Measurements from ENCODE around the gene PDE4A. TPM values are rescaled to one million over a fixed set of nuclear protein-coding genes. Genes with fewer than 3 reads are reported as not detected.

Gene PDE4A
- total and polyA plus RNA-seq, 4 donors: 0.90 to 2.3 (median 1.3) TPM

DNA sequence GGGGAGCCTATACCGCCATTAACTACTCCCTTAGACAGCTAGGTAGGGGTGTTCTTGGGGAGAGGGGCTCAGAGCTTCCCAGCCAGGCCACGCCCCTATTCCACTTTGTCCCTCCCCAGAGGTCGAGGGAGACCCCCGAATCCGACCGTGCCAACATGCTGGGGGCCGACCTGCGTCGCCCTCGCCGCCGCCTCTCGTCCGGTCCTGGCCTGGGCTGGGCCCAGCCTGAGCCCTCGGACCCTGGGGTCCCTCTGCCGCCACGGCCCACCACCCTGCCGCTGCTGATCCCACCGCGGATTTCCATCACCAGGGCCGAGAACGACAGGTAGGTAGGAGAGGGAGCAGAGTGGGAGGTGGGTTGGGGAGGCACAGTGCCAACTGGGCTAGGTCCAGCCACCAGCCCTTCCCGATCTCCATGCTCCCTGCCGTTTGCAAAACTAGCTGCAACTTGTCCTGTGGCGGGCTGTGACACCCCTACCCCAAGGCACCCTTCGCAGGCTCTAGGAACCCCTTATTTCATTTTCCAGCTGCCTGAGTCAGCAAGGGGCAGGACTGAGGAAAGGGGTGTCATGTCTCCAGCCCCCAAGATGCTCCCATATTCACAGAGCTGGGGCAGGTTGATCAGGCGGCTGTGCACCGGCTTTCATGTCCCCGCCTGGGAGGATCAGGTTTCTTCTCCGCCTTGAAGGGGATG is 2.6 kb upstream of the PDE4A start:
- Histone ChIP-seq H3K27me3 (ENCODE audit: control insufficient read depth in 4 of 4, insufficient read depth in 4 of 4, low read length in 3 of 4) (peaks cover 5 to 11% (median 7%) of the 10 kb centered on the region in 4 donors), H3K9ac (ENCODE audit: low read depth in 1 of 2, low read length in 2 of 2) (no peak overlapping the region)
- 13% methylated on average over 30 of the region's 30 CpGs for WGBS

DNA sequence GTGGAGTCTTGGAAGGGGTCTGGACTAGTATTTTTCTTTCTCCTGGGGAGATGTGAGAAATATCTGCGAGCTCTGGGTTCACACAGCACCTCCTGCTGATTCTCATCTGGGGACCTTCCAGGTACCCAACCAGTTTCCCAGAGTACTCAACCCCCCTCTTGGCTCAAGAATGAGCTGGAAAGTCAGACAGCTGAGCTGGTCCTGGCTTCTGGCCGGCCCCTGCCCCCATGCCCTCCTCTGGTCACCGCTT is 2.2 kb upstream of the PDE4A start:
- DNase-seq (ENCODE audit: low spot score): no peak
- peaks cover 5 to 25% (median 12%) of the 10 kb centered on the region in 4 donors for H3K4me1 ChIP-seq (ENCODE audit: control insufficient read depth in 4 of 4, insufficient read depth in 4 of 4, low read length in 3 of 4)
- H3K4me3 ChIP-seq (ENCODE audit: low read depth in 1 of 3, low read length in 3 of 3): no peak overlapping the region
- no peaks in the 10 kb centered on the region for H3K36me3 ChIP-seq (ENCODE audit: control insufficient read depth in 4 of 4, insufficient read depth in 3 of 4, low read depth in 1 of 4, low read length in 3 of 4)
- no peak overlapping the region for H3K9ac ChIP-seq (ENCODE audit: low read depth in 1 of 2, low read length in 2 of 2)
- TF ChIP-seq RXRA (IDR thresholded peaks at IDR 0.05): no peak
- WGBS: 7% methylated on average over 3 of the region's 3 CpGs
- H3K9me3 ChIP-seq (ENCODE audit: control insufficient read depth in 4 of 4, low read length in 3 of 4): no peaks in the 10 kb centered on the region
- no peak overlapping the region for H3K27ac ChIP-seq (ENCODE audit: low read depth in 1 of 2, low read length in 2 of 2)
- peaks cover 5 to 11% (median 7%) of the 10 kb centered on the region in 4 donors for H3K27me3 ChIP-seq (ENCODE audit: control insufficient read depth in 4 of 4, insufficient read depth in 4 of 4, low read length in 3 of 4)

More for the DNA sequence above, 2.6 kb upstream of the PDE4A start:
- H3K9me3 ChIP-seq (ENCODE audit: control insufficient read depth in 4 of 4, low read length in 3 of 4): no peaks in the 10 kb centered on the region
- DNase-seq (ENCODE audit: low spot score): no peak
- no peak overlapping the region for H3K4me3 ChIP-seq (ENCODE audit: low read depth in 1 of 3, low read length in 3 of 3)
- H3K4me1 ChIP-seq (ENCODE audit: control insufficient read depth in 4 of 4, insufficient read depth in 4 of 4, low read length in 3 of 4): peaks cover 5 to 25% (median 13%) of the 10 kb centered on the region in 4 donors
- TF ChIP-seq, protein P1, sequence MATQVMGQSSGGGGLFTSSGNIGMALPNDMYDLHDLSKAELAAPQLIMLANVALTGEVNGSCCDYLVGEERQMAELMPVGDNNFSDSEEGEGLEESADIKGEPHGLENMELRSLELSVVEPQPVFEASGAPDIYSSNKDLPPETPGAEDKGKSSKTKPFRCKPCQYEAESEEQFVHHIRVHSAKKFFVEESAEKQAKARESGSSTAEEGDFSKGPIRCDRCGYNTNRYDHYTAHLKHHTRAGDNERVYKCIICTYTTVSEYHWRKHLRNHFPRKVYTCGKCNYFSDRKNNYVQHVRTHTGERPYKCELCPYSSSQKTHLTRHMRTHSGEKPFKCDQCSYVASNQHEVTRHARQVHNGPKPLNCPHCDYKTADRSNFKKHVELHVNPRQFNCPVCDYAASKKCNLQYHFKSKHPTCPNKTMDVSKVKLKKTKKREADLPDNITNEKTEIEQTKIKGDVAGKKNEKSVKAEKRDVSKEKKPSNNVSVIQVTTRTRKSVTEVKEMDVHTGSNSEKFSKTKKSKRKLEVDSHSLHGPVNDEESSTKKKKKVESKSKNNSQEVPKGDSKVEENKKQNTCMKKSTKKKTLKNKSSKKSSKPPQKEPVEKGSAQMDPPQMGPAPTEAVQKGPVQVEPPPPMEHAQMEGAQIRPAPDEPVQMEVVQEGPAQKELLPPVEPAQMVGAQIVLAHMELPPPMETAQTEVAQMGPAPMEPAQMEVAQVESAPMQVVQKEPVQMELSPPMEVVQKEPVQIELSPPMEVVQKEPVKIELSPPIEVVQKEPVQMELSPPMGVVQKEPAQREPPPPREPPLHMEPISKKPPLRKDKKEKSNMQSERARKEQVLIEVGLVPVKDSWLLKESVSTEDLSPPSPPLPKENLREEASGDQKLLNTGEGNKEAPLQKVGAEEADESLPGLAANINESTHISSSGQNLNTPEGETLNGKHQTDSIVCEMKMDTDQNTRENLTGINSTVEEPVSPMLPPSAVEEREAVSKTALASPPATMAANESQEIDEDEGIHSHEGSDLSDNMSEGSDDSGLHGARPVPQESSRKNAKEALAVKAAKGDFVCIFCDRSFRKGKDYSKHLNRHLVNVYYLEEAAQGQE (IDR thresholded peaks at IDR 0.05): no peak
- no peak for TF ChIP-seq JUND (IDR thresholded peaks at IDR 0.05)
- TF ChIP-seq FOXA2 (IDR thresholded peaks at IDR 0.05): no peak
- no peak for TF ChIP-seq RXRA (IDR thresholded peaks at IDR 0.05)
- no peaks in the 10 kb centered on the region for H3K36me3 ChIP-seq (ENCODE audit: control insufficient read depth in 4 of 4, insufficient read depth in 3 of 4, low read depth in 1 of 4, low read length in 3 of 4)
- H3K27ac ChIP-seq (ENCODE audit: low read depth in 1 of 2, low read length in 2 of 2): no peak overlapping the region

- peaks cover 5 to 11% (median 7%) of the 10 kb centered on the region in 4 donors for H3K27me3 ChIP-seq (ENCODE audit: control insufficient read depth in 4 of 4, insufficient read depth in 4 of 4, low read length in 3 of 4)
- no peaks in the 10 kb centered on the region for H3K9me3 ChIP-seq (ENCODE audit: control insufficient read depth in 4 of 4, low read length in 3 of 4)
- 3% methylated on average over 32 of the region's 32 CpGs for WGBS
- no peak for DNase-seq (ENCODE audit: low spot score)
- peaks cover 5 to 25% (median 12%) of the 10 kb centered on the region in 4 donors for H3K4me1 ChIP-seq (ENCODE audit: control insufficient read depth in 4 of 4, insufficient read depth in 4 of 4, low read length in 3 of 4)
- no peak overlapping the region for H3K9ac ChIP-seq (ENCODE audit: low read depth in 1 of 2, low read length in 2 of 2)
- no peaks in the 10 kb centered on the region for H3K36me3 ChIP-seq (ENCODE audit: control insufficient read depth in 4 of 4, insufficient read depth in 3 of 4, low read depth in 1 of 4, low read length in 3 of 4)
- H3K27ac ChIP-seq (ENCODE audit: low read depth in 1 of 2, low read length in 2 of 2): no peak overlapping the region
- no peak overlapping the region for H3K4me3 ChIP-seq (ENCODE audit: low read depth in 1 of 3, low read length in 3 of 3)
- TF ChIP-seq, protein P1 (IDR thresholded peaks at IDR 0.05): no peak
- TF ChIP-seq HNF4G (IDR thresholded peaks at IDR 0.05): no peak
- TF ChIP-seq TAF1 (conservative IDR thresholded peaks at IDR 0.05): no peak
- TF ChIP-seq, protein P2, sequence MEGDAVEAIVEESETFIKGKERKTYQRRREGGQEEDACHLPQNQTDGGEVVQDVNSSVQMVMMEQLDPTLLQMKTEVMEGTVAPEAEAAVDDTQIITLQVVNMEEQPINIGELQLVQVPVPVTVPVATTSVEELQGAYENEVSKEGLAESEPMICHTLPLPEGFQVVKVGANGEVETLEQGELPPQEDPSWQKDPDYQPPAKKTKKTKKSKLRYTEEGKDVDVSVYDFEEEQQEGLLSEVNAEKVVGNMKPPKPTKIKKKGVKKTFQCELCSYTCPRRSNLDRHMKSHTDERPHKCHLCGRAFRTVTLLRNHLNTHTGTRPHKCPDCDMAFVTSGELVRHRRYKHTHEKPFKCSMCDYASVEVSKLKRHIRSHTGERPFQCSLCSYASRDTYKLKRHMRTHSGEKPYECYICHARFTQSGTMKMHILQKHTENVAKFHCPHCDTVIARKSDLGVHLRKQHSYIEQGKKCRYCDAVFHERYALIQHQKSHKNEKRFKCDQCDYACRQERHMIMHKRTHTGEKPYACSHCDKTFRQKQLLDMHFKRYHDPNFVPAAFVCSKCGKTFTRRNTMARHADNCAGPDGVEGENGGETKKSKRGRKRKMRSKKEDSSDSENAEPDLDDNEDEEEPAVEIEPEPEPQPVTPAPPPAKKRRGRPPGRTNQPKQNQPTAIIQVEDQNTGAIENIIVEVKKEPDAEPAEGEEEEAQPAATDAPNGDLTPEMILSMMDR (IDR thresholded peaks at IDR 0.05; ENCODE audit: low read depth, low read length, missing input control): no peak
- no peak for TF ChIP-seq JUND (IDR thresholded peaks at IDR 0.05)
These were observed 1.7 kb upstream of the PDE4A start for GRCh38 chr19:10418485-10419199.
